IgD-negative memory B cell (primary cell): ENCODE measurements around the gene TNFSF15. TPM values are rescaled to one million over a fixed set of nuclear protein-coding genes. Genes with fewer than 3 reads are reported as not detected.
A peak's percentile ranks its signal among the peaks of the same experiment; 100 is the strongest.

Experiments
- H3K27ac Mint-ChIP-seq, 3 donors: one replicate each; pipeline ENCODE4 v1.8.0; 2020 to 2022; ENCODE audit warnings: mild to moderate bottlenecking in 3 of 3, mixed read lengths in 3 of 3, moderate library complexity in 1 of 3
- H3K27me3 Mint-ChIP-seq: one replicate; pipeline ENCODE4 v1.8.0; 2021; ENCODE audit warnings: mixed read lengths
- H3K36me3 Mint-ChIP-seq: one replicate; pipeline ENCODE4 v1.8.0; 2020; ENCODE audit warnings: mild to moderate bottlenecking, mixed read lengths
- H3K4me1 Mint-ChIP-seq, 3 donors: one replicate each; pipeline ENCODE4 v1.8.0; 2020 to 2022; ENCODE audit warnings: mixed read lengths in 3 of 3, mild to moderate bottlenecking in 1 of 3
- H3K4me3 Mint-ChIP-seq, 4 donors: one replicate each; pipeline ENCODE4 v1.8.0; 2020 to 2022; ENCODE audit warnings: mild to moderate bottlenecking in 4 of 4, mixed read lengths in 4 of 4, moderate library complexity in 3 of 4
- H3K9me3 Mint-ChIP-seq, 3 donors: one replicate each; pipeline ENCODE4 v1.8.0; 2020 to 2021; ENCODE audit warnings: mixed read lengths in 3 of 3, mild to moderate bottlenecking in 1 of 3
- polyA plus RNA-seq: library from polyadenylated mRNA; unstranded; fragments of 300-500 nt; fragmentation: Illumina TruSeq; gene quantifications from one replicate; pipeline ENCODE4 v1.2.3, GENCODE V29; 2021

Gene TNFSF15
- polyA plus RNA-seq, 1 donor from 2014 or later, result 0.03 TPM

DNA sequence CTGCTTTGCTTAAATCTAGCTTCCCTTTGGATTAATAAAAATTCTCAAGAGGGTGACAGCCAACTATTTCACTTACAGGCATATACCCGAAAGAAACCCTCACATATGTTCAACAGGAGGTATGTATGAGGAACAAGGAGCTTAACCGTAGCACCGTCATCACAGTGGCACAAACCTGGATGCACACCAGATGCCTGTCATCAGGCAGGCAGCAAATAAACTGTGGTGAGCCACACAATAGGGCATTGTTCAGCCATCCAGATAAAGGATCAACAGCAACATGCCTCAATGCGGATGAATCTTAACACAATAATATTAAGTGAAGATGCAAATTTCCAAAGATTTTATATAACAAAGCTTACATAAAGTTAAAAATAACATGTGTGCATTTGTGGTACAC is 5.5 kb upstream of the TNFSF15 start:
- Mint-ChIP-seq H3K9me3 (peaks cover 0 to 2% (median 0%) of the 10 kb centered on the region in 3 donors), H3K4me3 (no peak overlapping the region), H3K36me3 (peaks cover 2% of the 10 kb centered on the region), H3K4me1 (peaks cover 17 to 31% (median 27%) of the 10 kb centered on the region in 3 donors), H3K27ac (no peak overlapping the region), H3K27me3 (peaks cover 36% of the 10 kb centered on the region)

DNA sequence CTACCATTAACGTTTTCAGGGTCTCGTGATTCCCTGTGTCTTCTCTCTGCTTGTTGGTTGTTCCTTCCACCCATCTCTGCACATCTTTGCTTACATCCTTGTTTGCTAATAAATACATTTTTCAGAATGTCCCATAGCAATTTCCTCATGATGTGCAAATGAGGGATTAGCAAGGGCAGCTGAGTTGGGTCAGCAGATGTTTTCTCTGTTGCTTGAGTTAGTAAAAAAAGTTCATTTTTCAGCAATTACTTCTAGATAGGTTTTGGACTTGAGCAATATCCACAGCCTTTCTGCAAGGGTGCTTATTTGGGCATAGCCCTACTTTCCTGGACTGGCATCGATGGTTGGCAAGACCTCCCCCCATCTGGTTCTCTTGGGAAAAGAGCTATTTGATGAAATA is 4.8 kb upstream of the TNFSF15 start:
- Mint-ChIP-seq H3K27me3 (peaks cover 35% of the 10 kb centered on the region), H3K4me3 (no peak overlapping the region), H3K36me3 (peaks cover 2% of the 10 kb centered on the region), H3K4me1 (peaks cover 24 to 38% (median 33%) of the 10 kb centered on the region in 3 donors), H3K27ac (no peak overlapping the region), H3K9me3 (peaks cover 0 to 2% (median 0%) of the 10 kb centered on the region in 3 donors)

DNA sequence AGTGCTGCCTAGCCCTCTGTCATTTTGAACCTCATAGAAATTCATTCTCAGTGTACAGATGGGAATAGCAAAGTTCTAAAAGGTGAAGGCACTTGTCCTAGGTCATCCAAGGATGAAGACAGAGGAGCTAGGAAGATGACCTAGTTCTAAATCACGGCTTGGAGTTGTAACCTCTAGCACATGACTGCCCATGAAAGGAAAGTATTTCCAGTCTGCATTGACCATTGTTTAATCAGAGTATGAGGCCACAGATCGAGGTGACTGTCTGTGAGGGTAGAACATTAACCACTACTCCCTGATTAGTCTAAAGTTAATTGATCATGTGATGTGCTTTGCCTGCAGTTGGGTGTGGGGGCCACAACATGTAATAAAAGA is 674 bp upstream of the TNFSF15 start:
- H3K4me1 Mint-ChIP-seq, result peaks cover 25 to 39% (median 34%) of the 10 kb centered on the region in 3 donors
- H3K27ac Mint-ChIP-seq, result peak overlapping the region; percentile 6 to 26 (median 25)
- H3K9me3 Mint-ChIP-seq, result no peaks in the 10 kb centered on the region
- H3K36me3 Mint-ChIP-seq, result no peaks in the 10 kb centered on the region
- peak overlapping the region; percentile 58 to 91 (median 77) for H3K4me3 Mint-ChIP-seq
- H3K27me3 Mint-ChIP-seq, result peaks cover 17% of the 10 kb centered on the region

DNA sequence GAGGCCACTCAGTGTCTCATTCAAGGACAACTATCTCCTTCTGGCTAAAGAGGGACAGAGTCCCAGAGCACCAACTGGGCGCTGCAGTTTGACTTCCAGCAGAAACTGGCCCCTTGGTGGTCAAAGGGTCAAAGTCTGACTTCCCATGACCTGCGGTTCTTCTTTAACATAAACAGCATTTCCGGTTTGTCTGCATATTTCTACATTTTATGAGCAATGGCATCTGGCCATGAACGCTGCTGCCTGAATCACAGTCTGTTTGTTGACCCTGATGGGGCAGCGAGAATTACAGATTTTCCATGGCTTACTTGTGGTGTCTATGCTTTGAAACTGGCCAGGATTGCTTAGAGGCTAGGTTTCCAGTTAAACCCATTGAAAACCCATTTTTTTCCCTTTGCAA is 1.3 kb downstream of the TNFSF15 start:
- H3K27ac Mint-ChIP-seq, result no peak overlapping the region
- no peaks in the 10 kb centered on the region for H3K9me3 Mint-ChIP-seq
- no peak overlapping the region for H3K4me3 Mint-ChIP-seq

DNA sequence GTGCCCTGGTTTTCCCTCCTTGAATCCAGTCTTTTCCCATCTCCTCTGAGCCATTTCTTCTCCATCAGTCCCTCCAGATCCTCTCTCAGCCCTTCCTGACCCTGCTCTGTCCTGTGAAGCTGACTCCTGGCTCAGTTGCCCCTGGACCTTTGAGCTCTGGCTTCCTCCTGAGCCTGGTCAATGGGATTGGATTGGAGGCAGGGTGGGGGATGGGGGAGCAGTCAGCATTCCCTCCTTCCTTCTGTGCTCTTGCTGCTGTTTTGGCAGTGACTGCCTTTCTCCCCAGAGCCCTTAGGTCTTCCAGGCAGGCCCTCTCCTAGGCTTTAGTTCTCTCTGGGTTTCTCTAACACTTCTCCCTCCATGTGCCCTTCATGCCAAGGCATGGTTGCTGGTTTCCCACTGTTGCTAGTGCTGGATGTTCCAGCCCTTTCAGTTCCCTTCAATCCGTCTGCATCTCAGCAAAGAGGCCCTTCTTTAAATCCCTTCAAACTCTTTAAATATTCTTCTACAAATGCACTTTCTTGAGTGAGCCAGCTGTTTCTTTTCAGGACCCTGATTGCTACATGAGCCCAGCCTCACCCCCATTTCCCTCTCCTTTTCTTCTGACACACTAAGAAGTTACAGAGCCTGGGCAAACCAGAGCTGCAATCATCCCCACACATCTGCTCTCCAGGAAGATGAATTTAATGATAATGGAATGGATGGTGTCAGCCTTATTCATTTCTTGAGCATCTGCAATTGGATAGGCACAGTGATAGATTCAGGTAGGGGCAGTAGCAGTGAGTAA is 2.2 kb downstream of the TNFSF15 start:
- H3K27ac Mint-ChIP-seq, result peak overlapping the region in 1 of 3 donors; percentile 6
- H3K4me3 Mint-ChIP-seq, result no peak overlapping the region
- H3K27me3 Mint-ChIP-seq, result peaks cover 11% of the 10 kb centered on the region
- peaks cover 28 to 29% (median 28%) of the 10 kb centered on the region in 3 donors for H3K4me1 Mint-ChIP-seq
- no peaks in the 10 kb centered on the region for H3K9me3 Mint-ChIP-seq
- no peaks in the 10 kb centered on the region for H3K36me3 Mint-ChIP-seq

More for the DNA sequence above, 1.3 kb downstream of the TNFSF15 start:
- Mint-ChIP-seq H3K36me3 (no peaks in the 10 kb centered on the region), H3K27me3 (peaks cover 15% of the 10 kb centered on the region), H3K4me1 (peaks cover 29 to 36% (median 34%) of the 10 kb centered on the region in 3 donors)

DNA sequence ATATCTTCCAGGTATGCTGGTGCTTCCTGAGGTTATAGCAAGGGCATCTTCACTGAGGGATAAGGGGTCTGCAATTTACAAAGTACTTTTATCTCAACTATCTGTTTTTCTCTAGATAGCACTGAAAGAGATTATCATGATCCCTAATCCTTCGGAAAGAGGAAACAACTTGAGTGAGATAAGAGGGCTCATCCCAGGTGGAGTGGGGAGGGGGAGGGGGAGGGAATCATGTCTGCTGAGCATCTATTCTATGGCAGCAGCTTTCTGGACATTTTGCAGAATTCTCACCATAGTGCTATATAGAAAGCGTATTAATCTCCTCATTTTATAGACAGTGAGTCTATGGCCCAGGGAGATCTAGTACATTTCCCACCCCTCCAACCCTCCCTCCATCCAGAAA is 5.9 kb downstream of the TNFSF15 start:
- Mint-ChIP-seq H3K36me3 (no peaks in the 10 kb centered on the region), H3K4me3 (no peak overlapping the region), H3K27me3 (peaks cover 5% of the 10 kb centered on the region), H3K4me1 (peaks cover 0 to 4% (median 0%) of the 10 kb centered on the region in 3 donors), H3K27ac (no peak overlapping the region), H3K9me3 (peaks cover 0 to 2% (median 0%) of the 10 kb centered on the region in 3 donors)

DNA sequence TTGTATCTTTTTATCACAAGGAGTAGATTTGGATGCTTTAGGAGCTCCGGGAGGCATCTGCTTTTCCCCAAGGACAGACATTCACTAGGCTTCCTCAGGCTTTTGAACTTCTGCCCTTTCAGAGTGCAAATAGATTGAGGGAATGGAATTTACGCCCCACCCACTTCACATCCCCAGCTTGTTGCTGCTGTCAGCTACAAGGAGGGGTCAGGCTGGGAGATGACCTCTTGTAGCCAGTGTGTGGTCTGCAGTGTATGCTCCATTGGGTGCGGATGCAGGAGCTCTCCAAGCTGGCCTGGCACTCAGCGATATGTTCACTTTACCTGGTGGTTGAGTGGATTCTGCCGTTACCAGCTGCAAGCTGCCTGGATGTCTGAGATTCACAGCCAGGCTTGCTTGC is 6.4 kb downstream of the TNFSF15 start:
- Mint-ChIP-seq H3K9me3 (peaks cover 0 to 2% (median 0%) of the 10 kb centered on the region in 3 donors), H3K4me3 (no peak overlapping the region), H3K36me3 (no peaks in the 10 kb centered on the region), H3K27me3 (peaks cover 5% of the 10 kb centered on the region), H3K27ac (no peak overlapping the region), H3K4me1 (peaks cover 0 to 4% (median 0%) of the 10 kb centered on the region in 3 donors)

DNA sequence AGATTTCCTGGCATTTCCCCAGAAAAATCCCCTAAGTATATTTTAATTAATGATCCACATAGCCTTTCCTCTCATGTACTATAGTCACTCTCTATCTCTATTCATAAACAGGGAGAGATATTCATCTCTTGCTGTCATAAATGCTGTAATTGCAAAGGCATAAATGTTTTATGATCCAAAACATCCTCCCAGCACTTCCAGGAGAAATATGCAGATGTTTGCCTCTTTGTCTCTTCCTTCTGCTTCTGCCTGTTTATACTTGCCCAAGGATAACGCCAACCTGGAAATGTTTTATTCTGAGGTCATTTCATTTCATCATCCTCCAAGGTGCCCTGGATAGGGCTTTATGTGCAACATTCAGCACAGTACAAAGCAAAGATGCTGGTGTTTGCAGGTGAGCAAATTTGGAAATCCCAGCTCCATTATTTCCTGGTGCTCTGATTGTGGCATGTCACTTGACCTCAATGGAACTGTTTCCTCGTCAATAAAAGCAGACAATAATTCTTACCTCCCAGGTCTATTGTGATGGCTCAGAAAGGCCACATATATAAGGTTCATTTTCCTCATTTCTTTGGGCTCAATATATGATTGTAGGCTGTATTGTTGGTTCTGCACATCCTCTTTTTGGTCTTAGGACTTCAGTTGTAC is 6.9 kb downstream of the TNFSF15 start:
- H3K4me3 Mint-ChIP-seq, result no peak overlapping the region
- peaks cover 0 to 2% (median 0%) of the 10 kb centered on the region in 3 donors for H3K9me3 Mint-ChIP-seq
- peaks cover 5% of the 10 kb centered on the region for H3K27me3 Mint-ChIP-seq
- no peaks in the 10 kb centered on the region for H3K36me3 Mint-ChIP-seq
- H3K27ac Mint-ChIP-seq, result no peak overlapping the region
- H3K4me1 Mint-ChIP-seq, result peaks cover 0 to 4% (median 0%) of the 10 kb centered on the region in 3 donors

DNA sequence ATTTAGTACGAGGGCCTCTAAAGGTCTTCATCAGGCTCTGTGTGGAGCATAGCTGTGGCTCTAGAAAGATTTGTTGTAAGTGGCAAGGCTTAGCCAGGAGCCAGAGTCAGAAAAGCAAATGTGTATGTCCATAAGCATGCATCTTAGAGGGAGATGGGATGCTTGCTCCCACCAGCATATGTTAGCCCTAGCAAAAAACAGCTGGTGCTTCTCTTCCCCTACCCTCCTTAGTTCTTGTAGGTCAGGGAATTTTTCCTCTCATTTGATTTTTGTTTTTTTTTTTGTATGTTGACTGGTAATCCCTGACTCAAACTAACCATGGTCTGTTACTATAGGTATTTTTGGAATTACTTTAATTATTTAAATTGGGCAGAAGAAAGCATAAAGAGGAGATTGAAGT is 7.7 kb downstream of the TNFSF15 start:
- no peak overlapping the region for H3K27ac Mint-ChIP-seq
- peaks cover 0 to 4% (median 0%) of the 10 kb centered on the region in 3 donors for H3K4me1 Mint-ChIP-seq
- no peak overlapping the region for H3K4me3 Mint-ChIP-seq
- H3K27me3 Mint-ChIP-seq, result peaks cover 5% of the 10 kb centered on the region
- no peaks in the 10 kb centered on the region for H3K36me3 Mint-ChIP-seq
- H3K9me3 Mint-ChIP-seq, result peaks cover 0 to 2% (median 0%) of the 10 kb centered on the region in 3 donors

DNA sequence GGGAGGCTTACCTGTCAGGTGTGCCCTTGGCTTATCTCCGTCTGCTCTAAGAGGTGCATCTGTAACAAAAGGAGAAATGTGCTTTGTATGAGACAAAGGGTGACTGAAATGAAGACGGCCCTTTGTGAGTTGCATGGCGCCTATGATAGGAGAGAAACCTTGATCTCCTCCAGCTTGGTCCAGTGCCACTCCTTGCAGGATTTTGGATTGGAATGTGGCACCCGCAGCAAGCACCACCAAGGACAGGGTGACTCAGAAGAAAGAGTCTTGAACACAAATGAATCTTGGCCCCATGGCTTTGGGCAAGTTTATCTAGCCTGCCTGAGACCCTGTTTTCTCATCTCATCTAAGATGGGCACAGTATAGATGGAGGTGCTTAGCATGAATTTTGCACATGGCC is 13.4 kb downstream of the TNFSF15 start:
- Mint-ChIP-seq H3K27me3 (peaks cover 4% of the 10 kb centered on the region), H3K4me1 (peaks cover 0 to 2% (median 0%) of the 10 kb centered on the region in 3 donors), H3K4me3 (no peak overlapping the region), H3K9me3 (peaks cover 0 to 2% (median 1%) of the 10 kb centered on the region in 3 donors), H3K36me3 (no peaks in the 10 kb centered on the region), H3K27ac (peak overlapping the region in 1 of 3 donors; percentile 23)

DNA sequence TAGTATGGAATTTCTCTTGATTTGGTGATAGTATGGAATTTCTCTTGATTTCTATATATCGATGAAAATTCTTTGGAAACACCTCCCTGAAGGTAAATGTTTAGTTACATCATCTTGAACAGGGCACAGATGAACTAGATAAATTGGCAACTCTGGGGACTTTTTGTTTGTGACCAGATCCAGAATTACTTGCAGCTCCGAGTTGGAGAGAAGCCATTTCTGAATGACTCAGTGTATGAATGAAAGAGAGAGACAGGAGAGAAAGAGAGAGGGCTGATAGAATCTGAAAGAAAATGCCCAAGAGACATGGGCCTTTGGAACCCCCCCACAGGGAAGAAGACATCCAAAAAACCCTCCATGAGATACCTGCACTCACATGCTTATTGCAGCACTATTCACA is 14.1 kb downstream of the TNFSF15 start:
- peaks cover 4% of the 10 kb centered on the region for H3K27me3 Mint-ChIP-seq
- peaks cover 0 to 2% (median 0%) of the 10 kb centered on the region in 3 donors for H3K4me1 Mint-ChIP-seq
- no peak overlapping the region for H3K4me3 Mint-ChIP-seq
- H3K9me3 Mint-ChIP-seq, result peaks cover 0 to 1% (median 0%) of the 10 kb centered on the region in 3 donors
- no peaks in the 10 kb centered on the region for H3K36me3 Mint-ChIP-seq
- no peak overlapping the region for H3K27ac Mint-ChIP-seq

DNA sequence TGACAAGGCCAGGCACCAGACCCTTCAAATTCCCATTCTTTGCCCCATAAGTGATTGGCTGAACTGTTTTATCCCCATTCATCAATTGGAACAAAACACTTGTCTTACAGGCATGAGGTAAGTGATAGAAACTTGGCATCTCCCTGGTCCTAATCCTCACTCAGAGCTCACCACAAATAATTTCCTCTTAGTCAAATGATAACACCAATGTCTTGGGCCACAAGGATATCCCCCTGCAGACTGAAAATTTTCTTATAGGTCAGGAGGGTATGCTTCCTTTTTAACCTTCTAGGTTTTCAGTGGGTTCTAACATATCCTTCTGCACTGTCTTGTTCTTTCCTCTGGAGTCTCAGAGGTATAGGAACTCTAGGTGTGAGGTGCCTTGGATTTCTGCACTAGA is 14.5 kb downstream of the TNFSF15 start:
- Mint-ChIP-seq H3K9me3 (peaks cover 0 to 1% (median 0%) of the 10 kb centered on the region in 3 donors), H3K4me3 (no peak overlapping the region), H3K27me3 (peaks cover 4% of the 10 kb centered on the region), H3K27ac (no peak overlapping the region), H3K4me1 (peaks cover 0 to 3% (median 0%) of the 10 kb centered on the region in 3 donors), H3K36me3 (no peaks in the 10 kb centered on the region)

DNA sequence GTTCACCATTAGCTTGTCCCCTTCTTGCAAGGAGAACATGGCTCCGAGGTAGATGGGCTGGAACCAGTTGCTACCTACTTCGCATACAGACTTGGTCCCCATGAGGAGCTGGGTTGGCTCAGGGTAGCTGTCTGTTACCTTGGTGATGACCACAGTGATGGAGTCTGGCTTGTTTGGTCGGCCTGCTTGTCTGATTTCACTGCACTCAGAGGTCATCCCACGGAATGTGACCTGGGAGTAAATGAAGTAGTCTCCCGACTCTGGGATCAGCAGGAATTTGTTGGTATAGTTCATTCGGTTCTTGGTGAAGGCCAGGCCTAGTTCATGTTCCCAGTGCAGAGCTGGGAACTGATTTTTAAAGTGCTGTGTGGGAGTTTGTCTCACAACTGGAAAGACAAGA is 15.3 kb downstream of the TNFSF15 start:
- peaks cover 5% of the 10 kb centered on the region for H3K27me3 Mint-ChIP-seq
- H3K27ac Mint-ChIP-seq, result no peak overlapping the region
- H3K36me3 Mint-ChIP-seq, result no peaks in the 10 kb centered on the region
- H3K4me3 Mint-ChIP-seq, result no peak overlapping the region
- peaks cover 3 to 10% (median 6%) of the 10 kb centered on the region in 3 donors for H3K4me1 Mint-ChIP-seq
- peaks cover 0 to 1% (median 0%) of the 10 kb centered on the region in 3 donors for H3K9me3 Mint-ChIP-seq

DNA sequence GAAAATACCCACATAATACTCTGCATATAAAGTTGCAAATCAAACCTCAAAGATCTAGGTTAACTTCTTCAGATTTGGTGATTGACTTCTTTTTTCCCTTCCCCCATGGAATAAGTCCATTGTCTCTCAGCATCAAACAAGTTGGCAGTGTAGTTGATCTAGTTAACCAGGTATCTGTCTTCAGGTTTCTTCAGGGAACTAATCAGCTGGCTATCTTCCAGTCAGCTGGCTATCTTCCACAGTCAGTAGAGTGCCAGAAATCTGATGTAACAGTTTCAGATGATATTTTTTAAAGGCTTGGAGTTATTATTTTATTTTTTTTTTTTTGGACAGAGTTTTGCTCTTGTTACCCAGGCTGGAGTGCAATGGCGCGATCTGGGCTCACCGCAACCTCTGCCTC is 16.8 kb downstream of the TNFSF15 start:
- Mint-ChIP-seq H3K9me3 (peaks cover 0 to 1% (median 0%) of the 10 kb centered on the region in 3 donors), H3K4me3 (no peak overlapping the region), H3K36me3 (no peaks in the 10 kb centered on the region), H3K27me3 (peaks cover 10% of the 10 kb centered on the region), H3K27ac (no peak overlapping the region), H3K4me1 (peaks cover 12 to 22% (median 14%) of the 10 kb centered on the region in 3 donors)

DNA sequence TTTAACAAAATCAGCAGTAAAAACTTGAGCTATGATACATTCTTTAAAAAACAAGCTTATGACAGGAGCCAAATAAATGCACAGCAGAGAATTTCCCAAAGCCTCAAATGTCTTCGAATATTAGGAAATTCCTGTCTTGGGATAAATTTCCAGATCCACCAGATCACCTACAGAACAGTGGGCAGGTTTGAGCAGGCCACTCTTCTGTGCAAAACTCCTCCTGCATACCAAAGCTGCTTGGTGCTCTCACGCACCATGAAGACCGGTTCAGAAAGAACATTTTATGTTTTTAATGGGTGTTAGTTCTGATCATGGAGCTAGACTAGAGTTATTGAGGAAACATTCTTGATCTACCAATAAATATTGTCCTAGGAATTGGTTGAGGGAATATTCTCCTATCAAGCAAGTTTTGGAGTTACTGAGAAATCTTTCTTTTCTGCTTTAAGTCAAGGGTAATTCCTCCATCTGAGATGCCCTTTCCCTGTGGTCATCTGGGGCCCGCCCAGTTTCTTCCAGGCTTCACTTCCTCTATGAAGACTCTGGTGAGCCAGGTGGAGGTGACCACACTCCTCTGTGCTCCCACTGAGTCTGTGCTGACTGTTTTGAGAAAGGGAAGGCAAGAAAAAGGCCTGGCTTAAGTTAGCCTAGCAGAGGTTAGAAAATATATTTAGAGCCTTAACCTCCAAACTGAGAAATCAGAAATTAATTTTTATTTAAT is 17.9 kb downstream of the TNFSF15 start:
- no peak overlapping the region for H3K4me3 Mint-ChIP-seq
- peaks cover 11% of the 10 kb centered on the region for H3K27me3 Mint-ChIP-seq
- peaks cover 0 to 1% (median 0%) of the 10 kb centered on the region in 3 donors for H3K9me3 Mint-ChIP-seq
- no peaks in the 10 kb centered on the region for H3K36me3 Mint-ChIP-seq
- peaks cover 12 to 25% (median 14%) of the 10 kb centered on the region in 3 donors for H3K4me1 Mint-ChIP-seq
- no peak overlapping the region for H3K27ac Mint-ChIP-seq
